Measurements from ENCODE around the gene NFIB. TPM values are rescaled to one million over a fixed set of nuclear protein-coding genes. Genes with fewer than 3 reads are reported as not detected.

NFIB gene
- total RNA-seq, 2 donors from 2014 or later, result 74.4 to 80.1 TPM

- DNase-seq (ENCODE audit: low spot score), result no peak
- Histone ChIP-seq H3K36me3 (no peaks in the 10 kb centered on the region), H3K4me3 (no peak overlapping the region), H3K27ac (no peak overlapping the region), H3K9me3 (no peaks in the 10 kb centered on the region), H3K4me1 (peaks cover 0 to 11% of the 10 kb centered on the region in 2 donors), H3K27me3 (no peaks in the 10 kb centered on the region)
- no peak for TF ChIP-seq CTCF (IDR thresholded peaks at IDR 0.05)
These were observed 224.7 kb downstream of the NFIB start for GRCh38 chr9:14089051-14089803.

- H3K27me3 ChIP-seq, result no peaks in the 10 kb centered on the region
- no peak for DNase-seq (ENCODE audit: low spot score)
- no peaks in the 10 kb centered on the region for H3K9me3 ChIP-seq
- no peak for TF ChIP-seq CTCF (IDR thresholded peaks at IDR 0.05)
- H3K27ac ChIP-seq, result no peak overlapping the region
- H3K4me1 ChIP-seq, result peaks cover 0 to 11% of the 10 kb centered on the region in 2 donors
- H3K36me3 ChIP-seq, result no peaks in the 10 kb centered on the region
- no peak overlapping the region for H3K4me3 ChIP-seq
These were observed 226.4 kb downstream of the NFIB start for GRCh38 chr9:14087576-14087975.

GRCh38 chr9:14086495-14086894, 227.4 kb downstream of the NFIB start:
- Histone ChIP-seq H3K27ac (no peak overlapping the region), H3K4me3 (no peak overlapping the region), H3K27me3 (no peaks in the 10 kb centered on the region), H3K4me1 (peaks cover 0 to 11% of the 10 kb centered on the region in 2 donors), H3K9me3 (no peaks in the 10 kb centered on the region), H3K36me3 (no peaks in the 10 kb centered on the region)
- DNase-seq (ENCODE audit: low spot score), result no peak
- TF ChIP-seq CTCF (IDR thresholded peaks at IDR 0.05), result no peak

- Histone ChIP-seq H3K9me3 (no peaks in the 10 kb centered on the region), H3K27ac (no peak overlapping the region), H3K4me3 (no peak overlapping the region), H3K36me3 (no peaks in the 10 kb centered on the region), H3K27me3 (no peaks in the 10 kb centered on the region), H3K4me1 (peaks cover 0 to 11% of the 10 kb centered on the region in 2 donors)
- no peak for DNase-seq (ENCODE audit: low spot score)
- no peak for TF ChIP-seq CTCF (IDR thresholded peaks at IDR 0.05)
These were observed 228.1 kb downstream of the NFIB start for GRCh38 chr9:14085810-14086209.

- no peak for TF ChIP-seq CTCF (IDR thresholded peaks at IDR 0.05)
- Histone ChIP-seq H3K27me3 (no peaks in the 10 kb centered on the region), H3K27ac (no peak overlapping the region), H3K9me3 (no peaks in the 10 kb centered on the region), H3K4me3 (no peak overlapping the region), H3K36me3 (no peaks in the 10 kb centered on the region), H3K4me1 (peaks cover 0 to 9% of the 10 kb centered on the region in 2 donors)
- no peak for DNase-seq (ENCODE audit: low spot score)
These were observed 229.1 kb downstream of the NFIB start for GRCh38 chr9:14084867-14085266.

- Histone ChIP-seq H3K4me1 (no peaks in the 10 kb centered on the region), H3K27ac (no peak overlapping the region), H3K27me3 (no peaks in the 10 kb centered on the region), H3K36me3 (no peaks in the 10 kb centered on the region), H3K9me3 (no peaks in the 10 kb centered on the region), H3K4me3 (no peak overlapping the region)
- no peak for DNase-seq (ENCODE audit: low spot score)
- no peak for TF ChIP-seq CTCF (IDR thresholded peaks at IDR 0.05)
These were observed 230.6 kb downstream of the NFIB start for GRCh38 chr9:14083366-14083765.
